T-cell (primary cell): Measurements from ENCODE around the gene ADARB2. TPM values are rescaled to one million over a fixed set of nuclear protein-coding genes. Genes with fewer than 3 reads are reported as not detected.

Experiments used
- ATAC-seq, 4 experiments: fragments of 200-7000 bp in 3 of 4; fragments of 150-1000 bp in 1 of 4; cut with Tn5 transposase; replicated peaks in 1 of 4; 1 replicate in 3 of 4; 2 replicates in 1 of 4; pipeline ENCODE4 v1.10.0; 2021; ENCODE audit warnings: moderate library complexity in 3 of 4, mild to moderate bottlenecking in 2 of 4, moderate number of reproducible peaks in 1 of 4
- CTCF ChIA-PET, 2 donors: fragments of 300-600 bp; sonication (Branson Sonifier 250); formaldehyde crosslinking; loops; one replicate each; lab custom pipeline; 2022; ENCODE audit warnings: antibody characterized with exemption in 2 of 2; lab: Charles Lee
- POLR2A ChIA-PET, 2 donors: fragments of 300-600 bp; sonication (Branson Sonifier 250); formaldehyde crosslinking; loops; one replicate each; lab custom pipeline; 2022; ENCODE audit warnings: antibody characterized with exemption in 2 of 2; lab: Charles Lee
- DNase-seq, 35 experiments: peaks; one replicate each; pipeline versions ENCODE4 v3.0.0 to v3.0.0-alpha.2; 2013 to 2023
- H3K27ac ChIP-seq: one replicate; pipeline ENCODE4 v1.5.1; 2013; ENCODE audit warnings: low read length
- H3K27me3 ChIP-seq, 2 experiments: replicated peaks in 1 of 2; 1 replicate in 1 of 2; 2 replicates in 1 of 2; pipeline versions ENCODE4 v1.6.1 to v1.7.0; 2013; ENCODE audit warnings: low read length in 1 of 2, mixed read lengths in 1 of 2; ENCODE audit not compliant: control insufficient read depth in 2 of 2, insufficient read depth in 2 of 2; ENCODE audit errors: extremely low read depth in 1 of 2
- H3K36me3 ChIP-seq, 2 donors: 1 replicate in 1 of 2; 2 replicates in 1 of 2; pipeline versions ENCODE4 v1.6.1 to v1.7.0; 2013; ENCODE audit warnings: low read length in 1 of 2; ENCODE audit not compliant: control insufficient read depth in 2 of 2, insufficient read depth in 1 of 2; ENCODE audit errors: extremely low read depth in 1 of 2
- H3K4me1 ChIP-seq, 2 experiments: 1 replicate in 1 of 2; 2 replicates in 1 of 2; pipeline versions ENCODE4 v1.6.1 to v1.7.0; 2013; ENCODE audit warnings: low read length in 2 of 2, mixed read lengths in 1 of 2; ENCODE audit not compliant: insufficient read depth in 2 of 2, control insufficient read depth in 1 of 2; ENCODE audit errors: extremely low read depth in 1 of 2
- H3K4me3 ChIP-seq, 2 donors: 1 replicate in 1 of 2; 2 replicates in 1 of 2; pipeline versions ENCODE4 v1.5.1 to v1.7.0; 2013; ENCODE audit warnings: mild to moderate bottlenecking in 2 of 2, low read length in 1 of 2, moderate library complexity in 1 of 2; ENCODE audit not compliant: control insufficient read depth in 1 of 2; ENCODE audit errors: extremely low read depth in 1 of 2
- H3K9me3 ChIP-seq: 2 replicates; pipeline ENCODE4 v1.7.0; 2013
- H3K27ac Mint-ChIP-seq, 2 donors: one replicate each; pipeline ENCODE4 v1.8.0; 2020 to 2021; ENCODE audit warnings: mild to moderate bottlenecking in 2 of 2, mixed read lengths in 2 of 2
- H3K27me3 Mint-ChIP-seq, 2 donors: one replicate each; pipeline ENCODE4 v1.8.0; 2021 to 2022; ENCODE audit warnings: mixed read lengths in 2 of 2
- H3K36me3 Mint-ChIP-seq: one replicate; pipeline ENCODE4 v1.8.0; 2021; ENCODE audit warnings: mixed read lengths
- H3K4me1 Mint-ChIP-seq, 3 donors: one replicate each; pipeline ENCODE4 v1.8.0; 2020 to 2022; ENCODE audit warnings: mixed read lengths in 3 of 3, mild to moderate bottlenecking in 1 of 3
- H3K4me3 Mint-ChIP-seq, 3 donors: one replicate each; pipeline ENCODE4 v1.8.0; 2020 to 2022; ENCODE audit warnings: mild to moderate bottlenecking in 3 of 3, mixed read lengths in 3 of 3, moderate library complexity in 3 of 3
- H3K9me3 Mint-ChIP-seq, 3 donors: one replicate each; pipeline ENCODE4 v1.8.0; 2020 to 2022; ENCODE audit warnings: mixed read lengths in 3 of 3
- WGBS: methylation state at CpG from one replicate; pipeline ENCODE4 v1.1.5; 2013; ENCODE audit warnings: missing lambda C conversion rate; ENCODE audit not compliant: insufficient coverage; 5-methylcytosine and 5-hydroxymethylcytosine counted together
- total RNA-seq, 35 experiments: library from RNA in 6 of 35; stranded (reverse) in 6 of 35; fragments of 120-200 nt in 1 of 35; gene quantifications; one replicate each; pipeline versions ENCODE4 v1.2.1 to v1.2.4 and lab custom pipeline; 2013 to 2026

The ADARB2 gene
- total RNA-seq, 5 donors from 2014 or later (not counting 1 experiment from before 2014, with no cell fraction given), result 0.07 to 4.0 (median 0.41) TPM

- Mint-ChIP-seq H3K27me3 (peaks cover 0 to 9% of the 10 kb centered on the region in 2 donors), H3K36me3 (no peaks in the 10 kb centered on the region), H3K4me1 (no peaks in the 10 kb centered on the region), H3K4me3 (no peak overlapping the region), H3K9me3 (no peaks in the 10 kb centered on the region), H3K27ac (no peak overlapping the region)
- POLR2A ChIA-PET, result no interaction called here
- Histone ChIP-seq H3K27ac (no peak overlapping the region), H3K36me3 (no peaks in the 10 kb centered on the region), H3K4me1 (no peaks in the 10 kb centered on the region), H3K4me3 (no peak overlapping the region), H3K9me3 (no peaks in the 10 kb centered on the region), H3K27me3 (no peaks in the 10 kb centered on the region)
- ATAC-seq (peak in 1 of 4 experiments; percentile 31), DNase-seq (no peak)
- 84% methylated on average over 10 of the region's 13 CpGs for WGBS
- CTCF ChIA-PET, result no interaction called here
Measured at GRCh38 chr10:1394155-1394912, 343.0 kb downstream of the ADARB2 start.

- Mint-ChIP-seq H3K4me3 (no peak overlapping the region), H3K9me3 (no peaks in the 10 kb centered on the region), H3K36me3 (no peaks in the 10 kb centered on the region), H3K27me3 (peaks cover 0 to under 1% of the 10 kb centered on the region in 2 donors), H3K27ac (no peak overlapping the region), H3K4me1 (no peaks in the 10 kb centered on the region)
- Histone ChIP-seq H3K27ac (no peak overlapping the region), H3K4me1 (no peaks in the 10 kb centered on the region), H3K9me3 (no peaks in the 10 kb centered on the region), H3K27me3 (no peaks in the 10 kb centered on the region), H3K36me3 (no peaks in the 10 kb centered on the region), H3K4me3 (no peak overlapping the region)
- WGBS, result 87% methylated on average over 2 of the region's 8 CpGs
- ATAC-seq, result no peak
- CTCF ChIA-PET, result no interaction called here
- DNase-seq, result no peak
- POLR2A ChIA-PET, result no interaction called here
Measured at GRCh38 chr10:1393481-1393880, 343.8 kb downstream of the ADARB2 start.

GRCh38 chr10:1392127-1392526 lies 345.2 kb downstream of the ADARB2 start:
- Mint-ChIP-seq H3K9me3 (no peaks in the 10 kb centered on the region), H3K27me3 (no peaks in the 10 kb centered on the region), H3K27ac (no peak overlapping the region), H3K36me3 (no peaks in the 10 kb centered on the region), H3K4me3 (no peak overlapping the region), H3K4me1 (no peaks in the 10 kb centered on the region)
- H3K4me3 ChIP-seq, result no peak overlapping the region
- no peaks in the 10 kb centered on the region for H3K9me3 ChIP-seq
- ChIA-PET POLR2A (no interaction called here), CTCF (no interaction called here)
- 84% methylated on average over 3 of the region's 4 CpGs for WGBS
- no peaks in the 10 kb centered on the region for H3K36me3 ChIP-seq
- no peaks in the 10 kb centered on the region for H3K27me3 ChIP-seq
- ATAC-seq, result no peak
- no peak for DNase-seq
- H3K4me1 ChIP-seq, result no peaks in the 10 kb centered on the region
- H3K27ac ChIP-seq, result no peak overlapping the region

- ATAC-seq (no peak), DNase-seq (no peak)
- Histone ChIP-seq H3K4me3 (no peak overlapping the region), H3K27ac (no peak overlapping the region), H3K9me3 (no peaks in the 10 kb centered on the region), H3K4me1 (no peaks in the 10 kb centered on the region), H3K27me3 (no peaks in the 10 kb centered on the region), H3K36me3 (no peaks in the 10 kb centered on the region)
- Mint-ChIP-seq H3K4me3 (no peak overlapping the region), H3K36me3 (no peaks in the 10 kb centered on the region), H3K4me1 (no peaks in the 10 kb centered on the region), H3K27me3 (no peaks in the 10 kb centered on the region), H3K27ac (no peak overlapping the region), H3K9me3 (no peaks in the 10 kb centered on the region)
- POLR2A ChIA-PET, result no interaction called here
- CTCF ChIA-PET, result interaction anchor here in 1 of 2 donors (1.0 kb wide), 1 partner anchor 22 kb away, joined by 3 read pairs; no protein-coding TSS in a partner anchor
- WGBS, result 78% methylated on average over 2 of the region's 3 CpGs
Measured at GRCh38 chr10:1390200-1390599, 347.1 kb downstream of the ADARB2 start.

GRCh38 chr10:1384026-1384425 lies 353.3 kb downstream of the ADARB2 start:
- DNase-seq (no peak), ATAC-seq (no peak)
- H3K4me1 Mint-ChIP-seq, result no peaks in the 10 kb centered on the region
- WGBS, result no CpG with 5 or more reads among the region's 5 CpGs
- Histone ChIP-seq H3K36me3 (no peaks in the 10 kb centered on the region), H3K4me1 (no peaks in the 10 kb centered on the region), H3K27ac (no peak overlapping the region), H3K9me3 (no peaks in the 10 kb centered on the region), H3K4me3 (no peak overlapping the region), H3K27me3 (peaks cover 10 to 19% of the 10 kb centered on the region in 2 experiments)
- ChIA-PET POLR2A (interaction anchor here in 1 of 2 donors (0.5 kb wide), 1 partner anchor 249 kb away, joined by 3 read pairs; no protein-coding TSS in a partner anchor), CTCF (no interaction called here)
- H3K36me3 Mint-ChIP-seq, result no peaks in the 10 kb centered on the region
- no peak overlapping the region for H3K4me3 Mint-ChIP-seq
- H3K9me3 Mint-ChIP-seq, result no peaks in the 10 kb centered on the region
- peaks cover 34 to 45% of the 10 kb centered on the region in 2 donors for H3K27me3 Mint-ChIP-seq
- no peak overlapping the region for H3K27ac Mint-ChIP-seq

- Mint-ChIP-seq H3K9me3 (no peaks in the 10 kb centered on the region), H3K36me3 (no peaks in the 10 kb centered on the region), H3K27ac (no peak overlapping the region), H3K4me1 (no peaks in the 10 kb centered on the region), H3K27me3 (peaks cover 46 to 58% of the 10 kb centered on the region in 2 donors), H3K4me3 (no peak overlapping the region)
- no peak overlapping the region for H3K27ac ChIP-seq
- H3K4me1 ChIP-seq, result no peaks in the 10 kb centered on the region
- ChIA-PET CTCF (interaction anchor here (0.6 to 0.7 kb wide), 2 partner anchors 22 to 230 kb away, joined by 3 to 4 read pairs; no protein-coding TSS in a partner anchor), POLR2A (interaction anchor here in 1 of 2 donors (0.6 kb wide), 1 partner anchor 70 kb away, joined by 7 read pairs; no protein-coding TSS in a partner anchor)
- H3K4me3 ChIP-seq, result no peak overlapping the region
- H3K36me3 ChIP-seq, result no peaks in the 10 kb centered on the region
- DNase-seq (peak in 1 of 35 experiments; percentile 1), ATAC-seq (no peak)
- H3K9me3 ChIP-seq, result no peaks in the 10 kb centered on the region
- H3K27me3 ChIP-seq, result peaks cover 10 to 27% of the 10 kb centered on the region in 2 experiments
- 75% methylated on average over 8 of the region's 13 CpGs for WGBS
Measured at GRCh38 chr10:1382711-1383110, 354.6 kb downstream of the ADARB2 start.
